Lung (tissue), 12 donors: ENCODE results near the gene XXYLT1. TPM values are rescaled to one million over a fixed set of nuclear protein-coding genes. Genes with fewer than 3 reads are reported as not detected.

Experiments
- ATAC-seq: fragments of 200-7000 bp; cut with Tn5 transposase; one replicate; pipeline ENCODE4 v1.9.1; 2020; ENCODE audit warnings: moderate number of reproducible peaks; ENCODE audit not compliant: insufficient read depth, low FRiP score
- DNase-seq, 3 donors: peaks; one replicate each; pipeline ENCODE4 v3.0.0-alpha.2; 2013 to 2017
- H3K27ac ChIP-seq, 2 donors: one replicate each; pipeline ENCODE4 v1.5.1; 2013; ENCODE audit warnings: mild to moderate bottlenecking in 2 of 2, moderate library complexity in 2 of 2, control low read depth in 1 of 2, inconsistent platforms in 1 of 2, low read depth in 1 of 2, low read length in 1 of 2
- H3K27me3 ChIP-seq, 3 donors: one replicate each; pipeline ENCODE4 v1.5.1; 2013; ENCODE audit warnings: low read length in 2 of 3; ENCODE audit not compliant: control insufficient read depth in 3 of 3, insufficient read depth in 3 of 3
- H3K36me3 ChIP-seq, 4 donors: one replicate each; pipeline ENCODE4 v1.5.1; 2013; ENCODE audit warnings: low read length in 4 of 4, mild to moderate bottlenecking in 1 of 4, moderate library complexity in 1 of 4; ENCODE audit not compliant: control insufficient read depth in 4 of 4, insufficient read depth in 4 of 4
- H3K4me1 ChIP-seq, 5 donors: one replicate each; pipeline ENCODE4 v1.5.1; 2013; ENCODE audit warnings: low read length in 5 of 5, mild to moderate bottlenecking in 2 of 5, moderate library complexity in 1 of 5; ENCODE audit not compliant: control insufficient read depth in 5 of 5, insufficient read depth in 5 of 5
- H3K4me3 ChIP-seq: one replicate; pipeline ENCODE4 v1.5.1; 2013; ENCODE audit warnings: mild to moderate bottlenecking, control low read depth, moderate library complexity
- H3K9ac ChIP-seq, 2 donors: one replicate each; pipeline ENCODE4 v1.5.1; 2013; ENCODE audit warnings: low read length in 2 of 2, control low read depth in 1 of 2; ENCODE audit not compliant: insufficient read depth in 1 of 2
- H3K9me3 ChIP-seq, 4 donors: one replicate each; pipeline ENCODE4 v1.5.1; 2013; ENCODE audit warnings: low read length in 3 of 4, mild to moderate bottlenecking in 1 of 4, moderate library complexity in 1 of 4; ENCODE audit not compliant: control insufficient read depth in 4 of 4, insufficient read depth in 3 of 4
- WGBS, 2 donors: extraction: QIAGEN DNeasy Blood & Tissue Kit; methylation state at CpG; one replicate each; pipeline ENCODE4 v1.1.7; 2013; 5-methylcytosine and 5-hydroxymethylcytosine counted together
- polyA plus RNA-seq, 2 donors: library from polyadenylated mRNA; stranded (reverse); fragments of 200-250 nt; gene quantifications; one replicate each; pipeline ENCODE4 v1.2.1, GENCODE V29; 2013
- total RNA-seq, 2 donors: library from RNA; depleted of rRNA in 1 of 2; stranded (reverse); fragments of >200 nt in 1 of 2; gene quantifications; one replicate each; pipeline ENCODE4 v1.2.1, GENCODE V29; 2014 to 2021
- TF ChIP-seq, protein P1 (sequence below): IDR thresholded peaks from 2 replicates; pipeline ENCODE4 v1.5.1; 2012; ENCODE audit warnings: mild to moderate bottlenecking; ENCODE audit errors: control extremely low read depth, extremely low read depth
- donor health status: control.
- donor health status: control.
- donor health status: Bipolar disorder and iron deficiency.
- donor health status: healthy.
- donor health status: DM: yes; HTN: yes; CAD: no.

The XXYLT1 gene
- total and polyA plus RNA-seq, 4 donors = 4.7 to 15.4 (median 11.4) TPM

DNA sequence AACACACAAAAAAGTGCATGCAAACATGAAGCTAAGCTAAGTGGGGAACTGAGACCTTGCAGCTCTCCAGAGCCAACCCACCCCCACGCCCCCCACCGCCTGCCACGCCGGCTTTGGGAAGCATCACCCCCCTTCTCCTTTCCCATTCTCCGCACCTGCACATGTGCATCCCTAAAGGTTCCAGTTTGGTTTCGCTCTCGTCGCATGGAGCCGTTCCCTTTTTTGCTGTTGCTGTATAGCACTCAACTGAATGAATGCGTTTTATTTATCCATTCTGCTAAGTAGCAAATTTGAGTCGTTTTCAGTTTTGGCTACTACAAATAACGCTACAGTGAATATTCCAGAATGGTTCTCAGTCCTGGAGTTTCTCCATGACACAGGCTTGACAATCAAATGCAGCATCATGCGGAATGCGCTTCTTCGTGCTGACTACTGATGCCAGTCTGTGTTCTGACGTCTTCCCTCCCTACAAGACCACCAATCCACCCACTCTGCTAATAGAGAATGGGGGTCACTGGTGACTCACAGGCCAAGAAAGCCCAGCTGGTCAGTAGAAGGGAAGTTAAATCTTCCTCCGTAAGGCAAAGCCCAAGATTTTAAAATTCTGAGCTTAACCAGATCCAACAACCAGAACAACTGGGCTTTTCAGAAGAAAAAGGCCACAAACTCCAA, 115.3 kb downstream of the XXYLT1 start:
- H3K9ac ChIP-seq = peak overlapping the region in 1 of 2 donors; percentile 73
- no peak for ATAC-seq
- H3K9me3 ChIP-seq = no peaks in the 10 kb centered on the region
- TF ChIP-seq, protein P1, sequence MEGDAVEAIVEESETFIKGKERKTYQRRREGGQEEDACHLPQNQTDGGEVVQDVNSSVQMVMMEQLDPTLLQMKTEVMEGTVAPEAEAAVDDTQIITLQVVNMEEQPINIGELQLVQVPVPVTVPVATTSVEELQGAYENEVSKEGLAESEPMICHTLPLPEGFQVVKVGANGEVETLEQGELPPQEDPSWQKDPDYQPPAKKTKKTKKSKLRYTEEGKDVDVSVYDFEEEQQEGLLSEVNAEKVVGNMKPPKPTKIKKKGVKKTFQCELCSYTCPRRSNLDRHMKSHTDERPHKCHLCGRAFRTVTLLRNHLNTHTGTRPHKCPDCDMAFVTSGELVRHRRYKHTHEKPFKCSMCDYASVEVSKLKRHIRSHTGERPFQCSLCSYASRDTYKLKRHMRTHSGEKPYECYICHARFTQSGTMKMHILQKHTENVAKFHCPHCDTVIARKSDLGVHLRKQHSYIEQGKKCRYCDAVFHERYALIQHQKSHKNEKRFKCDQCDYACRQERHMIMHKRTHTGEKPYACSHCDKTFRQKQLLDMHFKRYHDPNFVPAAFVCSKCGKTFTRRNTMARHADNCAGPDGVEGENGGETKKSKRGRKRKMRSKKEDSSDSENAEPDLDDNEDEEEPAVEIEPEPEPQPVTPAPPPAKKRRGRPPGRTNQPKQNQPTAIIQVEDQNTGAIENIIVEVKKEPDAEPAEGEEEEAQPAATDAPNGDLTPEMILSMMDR = no peak
- WGBS, 2 donors = 61 to 73% methylated on average over 17 of the region's 17 CpGs
- peaks cover 14 to 68% (median 42%) of the 10 kb centered on the region in 5 donors for H3K4me1 ChIP-seq
- peak overlapping the region in 1 of 2 donors; percentile 61 for H3K27ac ChIP-seq
- H3K36me3 ChIP-seq = no peaks in the 10 kb centered on the region
- H3K4me3 ChIP-seq = no peak overlapping the region
- DNase-seq = no peak
- H3K27me3 ChIP-seq = no peaks in the 10 kb centered on the region

DNA sequence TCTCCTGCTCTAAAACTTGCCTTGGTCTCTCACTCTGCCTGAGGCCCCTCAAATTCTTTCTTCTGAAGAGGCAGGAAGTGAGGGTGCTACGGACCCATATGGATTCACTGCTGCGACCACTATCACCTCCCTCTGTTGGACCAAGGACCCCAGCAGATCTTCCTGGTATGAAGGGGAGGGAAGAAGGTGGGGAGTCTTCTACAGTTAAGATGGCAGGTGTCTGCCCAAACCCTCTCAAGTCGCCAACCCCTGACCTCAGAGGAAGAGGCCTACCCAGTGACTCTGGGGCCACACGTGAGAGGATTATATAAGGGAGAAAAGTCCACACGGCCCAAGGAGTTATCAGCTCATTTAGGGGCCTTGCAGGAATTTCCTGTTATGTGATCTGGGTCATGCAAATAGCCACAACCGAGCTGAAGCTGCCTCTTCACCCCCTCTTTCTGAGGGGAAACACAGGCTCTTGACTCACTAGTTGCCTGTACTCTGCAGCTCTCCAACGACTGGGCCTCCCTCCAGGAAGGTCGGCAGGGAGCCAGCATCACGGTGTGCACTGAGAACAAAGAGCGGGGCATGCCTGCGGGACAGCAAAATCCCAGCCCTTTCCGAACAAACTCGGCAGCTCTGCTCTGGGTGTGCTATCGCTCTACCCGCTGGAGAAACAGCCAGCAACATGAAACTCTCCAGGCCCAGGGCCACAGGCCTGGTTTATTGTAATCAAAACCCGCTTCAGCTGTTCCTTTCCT, 116.0 kb downstream of the XXYLT1 start:
- Histone ChIP-seq H3K9me3 (no peaks in the 10 kb centered on the region), H3K4me3 (no peak overlapping the region), H3K9ac (peak overlapping the region in 1 of 2 donors; percentile 65), H3K36me3 (no peaks in the 10 kb centered on the region), H3K4me1 (peaks cover 12 to 68% (median 39%) of the 10 kb centered on the region in 5 donors), H3K27me3 (no peaks in the 10 kb centered on the region), H3K27ac (peak overlapping the region; percentile 47 to 88)
- WGBS, 2 donors = 12 to 16% methylated on average over 16 of the region's 16 CpGs
- DNase-seq (peak; percentile 91 to 96 (median 94)), ATAC-seq (peak; percentile 42)
- TF ChIP-seq, protein P1 = no peak

DNA sequence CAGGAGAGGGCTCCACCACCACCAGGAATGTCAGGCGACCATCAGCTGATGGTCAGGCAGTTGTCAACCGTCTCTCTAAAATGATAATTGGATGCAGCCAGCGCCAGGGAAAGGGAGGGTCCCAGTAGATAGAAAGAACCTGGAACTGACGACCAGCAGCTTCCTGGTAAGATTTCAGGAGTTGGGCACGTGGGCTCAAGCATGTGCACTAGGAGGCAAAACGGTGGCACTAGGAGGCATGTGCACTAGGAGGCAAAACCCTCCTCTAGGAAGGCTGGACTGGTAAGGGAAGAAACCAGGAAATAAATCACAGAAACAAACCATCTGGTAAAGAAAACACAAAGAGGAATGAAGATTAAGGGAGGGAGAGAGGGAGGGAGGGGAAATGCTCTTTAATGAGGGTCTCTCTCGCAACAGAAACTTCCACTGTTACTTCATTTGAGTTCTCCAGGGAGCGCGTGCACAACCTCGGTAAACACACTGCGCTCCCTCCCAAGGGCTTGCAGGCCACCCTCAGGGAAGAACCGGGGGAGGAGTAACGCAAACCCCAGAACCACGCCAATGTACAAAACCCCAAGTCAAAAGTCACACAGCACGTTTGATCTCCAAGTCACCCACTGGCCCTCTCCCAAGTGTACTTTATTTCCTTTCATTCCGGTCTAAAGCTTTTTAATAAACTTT, 116.7 kb downstream of the XXYLT1 start:
- no peaks in the 10 kb centered on the region for H3K36me3 ChIP-seq
- no peaks in the 10 kb centered on the region for H3K9me3 ChIP-seq
- H3K27me3 ChIP-seq = no peaks in the 10 kb centered on the region
- peak overlapping the region in 1 of 2 donors; percentile 65 for H3K9ac ChIP-seq
- peak overlapping the region; percentile 47 to 88 for H3K27ac ChIP-seq
- 26 to 32% methylated on average over 16 of the region's 16 CpGs for WGBS, 2 donors
- DNase-seq (peak; percentile 78 to 93 (median 88)), ATAC-seq (no peak)
- H3K4me3 ChIP-seq = no peak overlapping the region
- H3K4me1 ChIP-seq = peaks cover 12 to 68% (median 38%) of the 10 kb centered on the region in 5 donors
- TF ChIP-seq, protein P1 = no peak
